Renal cortical epithelial cell (primary cell): Measurements from ENCODE around the gene IPPK. TPM values are rescaled to one million over a fixed set of nuclear protein-coding genes. Genes with fewer than 3 reads are reported as not detected.

Experiments used
- DNase-seq: peaks from one replicate; pipeline ENCODE4 v3.0.0-alpha.2; 2011; ENCODE audit warnings: low read depth
- total RNA-seq: library from RNA; depleted of rRNA; stranded (reverse); fragments of >200 nt; gene quantifications from 2 replicates; pipeline ENCODE4 v1.2.3, GENCODE V29; 2014

The IPPK gene
- total RNA-seq, result 25.5 and 29.4 TPM in 2 replicates

- DNase-seq, result peak; percentile 96
These were observed at the start of gene IPPK for GRCh38 chr9:92669890-92670708. TSS of gene IPPK (minus strand) at chr9:92670131. CDS start at chr9:92669988, 143 bp downstream.

- DNase-seq, result no peak
These were observed 49.2 kb upstream of the IPPK start for GRCh38 chr9:92719028-92719647.

- no peak for DNase-seq
These were observed 48.4 kb upstream of the IPPK start for GRCh38 chr9:92718086-92719001.

- no peak for DNase-seq
These were observed 47.5 kb upstream of the IPPK start for GRCh38 chr9:92717201-92718085.

GRCh38 chr9:92716557-92716956, 46.6 kb upstream of the IPPK start:
- no peak for DNase-seq

- DNase-seq, result no peak
These were observed 45.7 kb upstream of the IPPK start for GRCh38 chr9:92715488-92716231.

GRCh38 chr9:92714787-92715487, 45.0 kb upstream of the IPPK start:
- DNase-seq, result no peak

- DNase-seq, result no peak
These were observed 44.1 kb upstream of the IPPK start for GRCh38 chr9:92714016-92714415.

GRCh38 chr9:92713528-92713927, 43.6 kb upstream of the IPPK start:
- DNase-seq, result no peak

GRCh38 chr9:92712767-92713166, 42.8 kb upstream of the IPPK start:
- no peak for DNase-seq

GRCh38 chr9:92711844-92712243, 41.9 kb upstream of the IPPK start:
- DNase-seq, result no peak

- DNase-seq, result no peak
These were observed 41.2 kb upstream of the IPPK start for GRCh38 chr9:92711146-92711545.

- no peak for DNase-seq
These were observed 40.4 kb upstream of the IPPK start for GRCh38 chr9:92710368-92710767.

- DNase-seq, result no peak
These were observed 40.0 kb upstream of the IPPK start for GRCh38 chr9:92709954-92710353.

GRCh38 chr9:92709240-92709639, 39.3 kb upstream of the IPPK start:
- DNase-seq, result no peak

- peak; percentile 40 for DNase-seq
These were observed 37.6 kb upstream of the IPPK start for GRCh38 chr9:92707530-92707929.

GRCh38 chr9:92706218-92706940, 36.4 kb upstream of the IPPK start:
- peak; percentile 22 for DNase-seq

- no peak for DNase-seq
These were observed 34.6 kb upstream of the IPPK start for GRCh38 chr9:92704528-92704927.

GRCh38 chr9:92696619-92697018, 26.7 kb upstream of the IPPK start:
- DNase-seq, result no peak
